GM19351 (cell line): ENCODE results near the gene GDPD5.

ENCODE experiments used
- ATAC-seq: cut with Tn5 transposase; IDR thresholded peaks from one replicate; pipeline ENCODE4 v1.9.1; 2021; ENCODE audit warnings: mild to moderate bottlenecking, moderate library complexity; ENCODE audit not compliant: unreplicated experiment

GDPD5 gene

DNA sequence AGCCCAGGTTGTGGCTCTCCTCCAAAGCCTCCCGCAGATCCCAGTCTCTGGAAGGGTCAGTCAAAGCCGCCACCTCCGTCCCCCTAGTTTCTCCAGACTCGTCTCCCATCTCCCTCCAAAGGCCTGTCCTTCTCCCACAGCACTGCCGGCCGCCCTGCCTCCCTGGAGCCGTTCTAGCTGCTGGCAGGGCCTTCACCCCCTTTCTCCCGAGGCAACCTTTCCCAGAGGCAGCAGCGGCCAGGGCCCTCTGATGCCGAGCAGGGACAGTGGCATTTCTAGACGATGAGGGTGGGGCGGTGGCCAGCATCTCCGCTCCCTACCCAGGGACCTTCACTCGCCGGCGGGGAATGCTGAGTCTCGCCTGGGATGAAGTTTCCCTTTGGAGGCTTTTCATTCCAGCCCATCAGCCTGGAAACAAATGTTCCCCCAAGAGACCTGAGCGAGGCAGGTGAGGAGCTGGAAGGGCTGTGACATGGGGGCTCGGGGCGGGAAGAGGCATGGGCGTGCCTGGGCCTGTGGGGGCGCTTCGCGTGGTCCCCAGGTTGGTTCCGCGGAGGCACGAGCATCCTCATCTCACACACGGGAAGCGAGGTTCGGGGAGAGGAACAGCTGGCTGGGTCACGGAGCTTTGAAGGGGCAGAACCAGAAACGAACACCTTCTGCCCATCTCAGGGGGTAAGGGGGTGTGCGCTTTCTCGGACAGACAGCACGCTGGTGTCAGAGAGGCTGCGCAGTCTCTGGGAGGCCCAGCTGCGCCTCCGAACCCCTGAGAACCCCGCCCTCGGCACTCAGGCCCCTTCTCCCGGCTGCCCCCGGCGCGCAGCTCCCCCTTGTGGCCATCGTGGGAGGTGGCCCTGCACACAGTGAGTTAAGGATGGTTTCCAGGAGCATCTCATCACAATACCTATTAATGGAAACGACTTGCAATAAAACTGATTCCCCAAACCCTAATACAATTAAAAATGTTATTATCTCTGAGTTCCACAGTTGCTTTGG, 74.6 kb downstream of the GDPD5 start:
- no peak for ATAC-seq

DNA sequence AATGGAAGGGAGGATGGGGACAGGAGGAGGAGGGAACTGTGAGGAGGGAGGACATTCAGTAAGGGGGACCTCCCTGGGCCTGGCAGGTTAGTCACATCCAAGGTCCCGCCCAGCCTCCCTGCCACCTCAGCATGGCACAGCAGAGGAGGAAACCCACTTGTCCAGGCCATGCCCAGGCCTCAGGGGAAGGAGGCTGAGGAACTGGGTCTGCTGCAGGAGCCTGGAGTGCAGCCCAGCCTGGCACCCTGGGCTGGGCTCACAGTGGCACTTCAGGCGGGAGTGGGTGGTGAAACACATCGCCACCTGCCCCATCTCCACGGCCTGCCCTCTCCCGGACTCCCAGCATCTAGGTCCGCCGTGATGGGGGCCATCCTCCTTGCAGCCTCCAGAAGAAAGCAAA, 75.5 kb downstream of the GDPD5 start:
- ATAC-seq, result no peak

DNA sequence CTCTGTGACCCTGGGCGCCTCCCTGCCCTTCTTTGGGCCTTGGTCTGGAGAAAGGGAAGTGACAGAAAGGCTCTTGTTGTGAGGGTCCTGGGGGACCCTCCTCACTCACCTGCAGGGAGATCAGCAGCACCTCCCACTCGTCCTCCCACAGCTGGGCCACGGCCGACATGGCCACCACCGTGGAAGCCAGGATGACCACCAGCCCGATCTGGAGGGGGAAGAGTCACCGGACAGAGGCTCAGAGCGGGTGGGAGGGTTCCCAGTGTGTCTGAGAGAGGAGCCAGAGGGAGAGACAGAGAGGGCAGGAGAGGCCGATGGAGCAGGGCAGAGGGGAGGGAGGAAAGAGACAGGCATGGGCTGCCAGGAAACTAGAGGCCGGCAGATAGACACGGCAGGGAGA, 76.0 kb downstream of the GDPD5 start:
- no peak for ATAC-seq

DNA sequence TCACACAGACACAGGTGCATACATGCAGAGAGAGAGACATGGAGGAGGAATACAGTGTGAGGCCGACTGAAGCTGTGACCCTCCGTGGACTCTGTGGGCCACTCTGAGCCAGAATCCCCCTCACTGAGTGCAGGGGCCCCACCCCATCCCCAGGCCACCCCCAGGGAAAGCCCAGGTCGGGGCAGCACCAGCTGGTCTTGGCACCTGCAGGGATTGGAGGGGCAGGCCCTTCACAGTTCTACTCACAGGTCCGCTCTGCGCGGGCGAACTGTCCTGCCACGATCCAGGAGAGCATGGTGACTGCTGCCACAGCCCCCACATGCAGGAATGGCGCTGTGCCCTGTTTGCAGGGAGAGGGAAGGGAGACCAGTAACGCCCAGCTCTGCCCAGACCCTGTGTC, 76.5 kb downstream of the GDPD5 start:
- no peak for ATAC-seq

DNA sequence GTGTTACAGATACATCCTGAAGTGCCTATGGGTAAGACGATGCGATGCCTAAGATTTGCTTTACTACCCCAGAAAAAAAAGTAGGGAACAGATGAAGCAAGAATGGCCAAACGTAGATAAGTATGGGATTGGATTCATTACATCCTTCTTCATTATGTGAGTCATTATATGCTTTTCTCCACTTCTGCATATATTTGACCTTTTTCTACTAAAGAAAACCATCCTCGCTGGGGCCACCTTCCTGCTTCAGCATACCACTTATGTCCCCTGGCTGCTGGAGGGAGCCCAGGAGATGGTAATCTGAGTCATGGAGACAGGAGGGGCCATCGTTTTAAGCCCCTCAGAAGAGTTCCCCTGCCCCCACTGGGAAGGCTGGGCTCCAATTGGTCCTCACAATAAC, 78.3 kb downstream of the GDPD5 start:
- ATAC-seq, result no peak

DNA sequence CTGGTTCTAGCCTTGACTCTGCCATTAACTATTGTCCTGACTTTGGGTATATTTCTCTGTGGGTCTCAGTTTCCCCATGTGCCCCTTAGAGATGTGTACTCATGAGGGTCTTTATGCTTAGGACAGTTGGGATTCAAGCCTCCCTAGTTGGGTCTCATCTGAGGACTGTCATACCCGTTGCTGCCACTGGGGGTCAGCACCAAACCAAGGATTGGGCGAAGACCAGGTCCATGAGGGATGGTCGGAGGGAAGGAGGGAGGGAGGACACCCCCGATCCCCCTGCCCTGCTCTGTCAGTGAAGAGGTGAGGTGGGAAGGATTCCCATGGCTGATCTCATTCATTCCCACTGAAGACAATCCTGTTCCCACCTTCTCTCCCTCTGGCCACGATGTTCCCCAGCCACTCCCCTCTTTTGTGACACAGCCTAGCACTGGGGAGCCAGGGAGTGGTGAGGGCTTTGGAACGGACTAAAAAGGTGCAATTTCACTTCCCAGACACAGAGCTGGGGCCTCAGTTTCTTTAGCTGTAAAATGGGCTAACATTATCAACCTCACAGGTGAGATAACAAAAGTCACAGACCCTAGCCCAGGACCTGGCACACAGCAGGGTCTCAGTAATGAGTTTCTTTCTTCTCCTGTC, 80.3 kb downstream of the GDPD5 start:
- ATAC-seq, result peak; percentile 45

DNA sequence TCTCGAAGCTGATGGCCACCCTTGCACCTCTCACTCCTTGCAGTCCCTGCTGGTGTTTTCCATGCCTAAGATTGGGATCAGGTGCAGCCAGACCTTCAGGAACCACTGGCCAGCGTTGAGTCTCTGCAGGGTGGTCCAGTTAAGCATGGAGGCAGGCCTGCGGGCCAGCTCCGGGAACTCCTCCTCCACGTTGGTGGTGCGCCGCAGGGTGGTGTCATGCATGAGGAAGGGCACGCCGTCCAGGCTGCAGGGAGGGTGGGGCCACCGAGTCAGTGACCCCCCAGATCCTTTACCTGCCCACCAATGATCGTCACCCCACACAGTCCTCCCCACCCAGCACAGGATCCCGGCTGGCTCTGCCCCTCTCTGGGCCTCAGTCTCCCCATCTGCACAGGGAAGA, 82.7 kb downstream of the GDPD5 start:
- no peak for ATAC-seq

DNA sequence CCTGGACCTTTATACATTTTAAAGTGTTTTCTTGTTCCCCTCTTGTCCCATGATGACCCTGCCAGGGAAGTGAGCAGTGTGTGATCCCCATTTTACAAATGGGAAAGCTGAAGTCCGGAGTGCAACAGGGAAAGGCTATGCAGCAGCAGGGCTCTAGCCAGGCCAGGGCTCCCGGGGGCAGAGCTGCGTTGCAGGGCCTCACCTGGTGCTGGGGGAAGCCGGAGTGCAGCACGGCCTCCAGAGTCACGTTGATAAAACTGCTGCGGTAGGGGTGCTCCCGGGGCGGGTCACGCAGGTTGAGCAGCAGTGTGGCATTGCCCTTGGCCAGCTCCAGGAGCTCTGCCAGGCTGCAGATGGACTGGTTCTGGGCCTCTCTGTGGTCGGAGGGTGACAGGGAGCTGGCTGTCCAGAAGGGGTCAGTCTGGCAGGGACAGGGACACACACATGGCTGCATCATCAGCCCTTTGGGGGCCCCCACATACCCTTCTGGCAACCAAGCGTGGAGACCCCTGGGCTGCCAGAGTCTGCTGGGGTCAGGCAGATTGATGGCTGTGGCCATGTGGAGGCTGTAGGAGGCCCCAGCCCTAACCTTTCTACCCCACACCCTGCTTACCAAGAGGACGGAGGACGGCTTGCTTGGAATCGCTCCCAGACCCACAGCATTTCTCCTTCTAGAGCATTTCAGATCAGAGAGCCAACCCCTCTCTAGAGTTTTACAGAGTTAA, 83.4 kb downstream of the GDPD5 start:
- ATAC-seq, result no peak

DNA sequence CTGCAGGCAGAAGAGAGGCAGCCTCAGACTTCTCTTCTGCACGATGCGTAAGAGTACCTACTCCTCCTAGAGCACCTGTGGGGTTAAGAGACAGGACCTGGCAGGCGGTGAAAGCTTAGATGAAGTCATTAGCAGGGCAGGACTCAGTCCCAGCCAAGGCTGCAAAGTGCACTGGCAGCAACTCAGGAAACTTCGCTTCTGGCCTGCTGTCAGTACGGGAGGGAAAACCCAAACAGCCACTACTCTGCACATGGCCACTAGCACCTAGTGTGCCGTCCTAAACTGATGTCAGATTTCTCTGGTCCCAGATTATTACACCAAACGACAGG, 84.0 kb downstream of the GDPD5 start:
- ATAC-seq, result no peak

DNA sequence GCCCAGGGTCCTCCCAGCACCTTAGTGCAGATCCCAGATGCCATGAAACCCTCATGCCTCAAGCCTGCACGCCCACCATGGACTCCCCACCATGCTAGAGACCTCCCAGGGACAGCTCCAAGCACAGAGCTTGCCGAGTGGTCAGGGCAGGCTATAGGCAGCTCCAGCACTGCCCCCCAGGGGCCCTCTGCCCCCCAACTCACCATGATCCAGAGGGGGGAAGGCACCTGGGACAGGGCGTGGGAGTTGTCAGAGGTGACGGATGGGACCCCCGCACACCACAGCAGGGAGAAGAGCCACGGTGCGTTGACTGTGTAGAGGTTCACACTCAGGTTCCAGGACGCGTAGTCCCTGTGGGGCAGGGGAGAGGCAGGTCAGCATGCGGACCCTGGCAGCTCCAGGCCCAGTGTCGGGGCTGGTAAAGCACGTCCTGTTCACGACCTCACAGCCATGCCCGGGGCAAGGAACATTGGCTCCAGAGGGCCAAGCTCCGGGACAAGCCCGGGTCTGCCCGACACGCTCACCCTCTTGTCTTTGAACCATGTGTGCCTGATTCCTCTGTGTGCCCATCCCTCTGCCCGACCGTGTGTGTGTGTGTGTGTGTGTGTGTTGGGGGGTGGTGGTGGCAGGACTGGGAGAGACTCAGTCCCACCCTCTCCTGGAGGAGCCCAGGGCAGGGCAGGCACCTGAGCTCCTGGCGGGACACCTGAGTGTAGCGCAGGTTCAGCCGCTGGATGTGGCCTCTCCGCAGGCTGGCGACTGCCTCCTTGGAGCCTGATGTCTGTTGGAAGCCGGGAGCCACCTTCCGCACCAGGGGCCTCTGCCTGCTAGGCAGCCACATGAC, 84.6 kb downstream of the GDPD5 start:
- ATAC-seq, result no peak

DNA sequence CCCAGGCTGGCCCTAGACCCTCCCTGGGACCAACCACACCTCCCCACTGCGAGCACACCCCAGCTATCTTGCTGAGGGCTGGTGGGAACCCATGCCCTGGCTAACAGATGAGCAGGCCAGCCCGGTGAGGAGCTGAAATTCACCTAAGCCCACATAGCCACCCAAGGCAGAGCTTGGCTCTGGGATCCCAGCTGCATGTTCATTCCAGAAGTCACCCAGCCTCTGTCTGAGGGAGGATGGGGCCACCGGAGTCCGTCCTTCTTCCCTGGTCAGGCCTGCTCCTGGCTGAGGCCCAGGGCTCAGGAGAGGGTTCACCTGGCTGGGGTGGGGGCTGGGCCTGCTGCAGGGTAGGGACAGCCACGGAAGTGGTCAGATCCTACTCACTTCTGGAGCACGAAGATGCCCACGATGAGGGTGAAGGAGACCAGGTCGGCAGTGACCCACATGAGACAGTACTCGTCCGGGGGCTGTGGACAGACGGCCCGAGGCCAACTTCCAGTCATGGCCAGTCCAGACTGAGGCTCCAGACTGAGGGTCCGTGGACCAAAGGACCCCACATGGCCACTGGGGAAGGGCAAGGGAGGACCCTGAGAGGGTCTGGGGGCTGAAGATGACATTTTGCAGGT, 86.1 kb downstream of the GDPD5 start:
- no peak for ATAC-seq

DNA sequence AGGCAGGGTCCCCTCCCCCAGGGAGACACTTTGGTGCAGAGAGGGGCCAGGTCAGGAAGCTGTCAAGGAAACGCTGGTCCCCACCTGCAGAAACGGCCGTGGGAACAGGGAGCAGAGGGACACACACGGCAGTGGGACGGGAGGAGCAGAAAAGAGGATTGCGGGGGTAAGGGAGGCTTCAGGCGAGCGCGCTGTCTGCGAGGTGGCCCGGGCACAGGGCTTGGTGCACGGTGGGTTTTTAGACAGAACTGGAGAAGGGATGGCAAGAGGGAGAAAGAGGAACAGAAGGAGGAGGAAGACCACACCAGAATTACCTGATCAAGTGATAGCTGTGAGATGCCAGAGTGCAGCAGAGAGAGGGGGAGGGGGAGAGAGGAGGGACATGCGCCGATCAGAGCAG, 86.7 kb downstream of the GDPD5 start:
- ATAC-seq, result no peak

DNA sequence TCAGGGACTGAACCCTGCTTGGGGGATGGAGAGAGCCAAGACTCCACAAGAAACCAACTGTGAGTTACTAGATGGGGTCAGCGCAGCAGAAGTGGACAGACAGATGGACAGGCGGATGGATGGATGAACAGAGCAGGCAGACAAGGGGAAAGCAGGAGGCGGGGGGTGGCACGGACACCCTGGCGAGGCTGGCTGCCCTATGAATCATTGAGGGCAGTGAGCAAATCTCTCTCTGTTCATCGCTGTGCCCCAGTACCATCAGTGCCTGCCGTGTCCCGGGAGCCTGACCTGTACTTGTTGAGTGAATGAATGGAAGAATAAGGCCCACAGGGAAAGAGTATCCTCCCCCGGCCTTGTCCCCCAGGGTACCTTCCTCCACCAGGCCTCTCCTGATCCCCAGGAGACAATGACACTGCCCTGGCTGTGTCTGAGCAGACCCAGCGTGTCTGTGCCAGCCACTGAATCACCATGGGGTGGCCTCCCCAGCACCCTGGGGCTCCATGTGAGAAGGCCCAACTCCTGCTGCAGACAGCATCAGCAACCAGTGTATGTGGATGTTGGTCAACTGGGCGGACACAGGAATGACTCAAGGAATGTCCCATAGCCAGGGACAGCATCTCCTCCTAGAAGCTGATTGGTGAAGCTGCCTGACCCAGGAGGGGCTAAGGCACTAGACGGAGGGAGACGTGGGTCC, 87.6 kb downstream of the GDPD5 start:
- ATAC-seq, result no peak

DNA sequence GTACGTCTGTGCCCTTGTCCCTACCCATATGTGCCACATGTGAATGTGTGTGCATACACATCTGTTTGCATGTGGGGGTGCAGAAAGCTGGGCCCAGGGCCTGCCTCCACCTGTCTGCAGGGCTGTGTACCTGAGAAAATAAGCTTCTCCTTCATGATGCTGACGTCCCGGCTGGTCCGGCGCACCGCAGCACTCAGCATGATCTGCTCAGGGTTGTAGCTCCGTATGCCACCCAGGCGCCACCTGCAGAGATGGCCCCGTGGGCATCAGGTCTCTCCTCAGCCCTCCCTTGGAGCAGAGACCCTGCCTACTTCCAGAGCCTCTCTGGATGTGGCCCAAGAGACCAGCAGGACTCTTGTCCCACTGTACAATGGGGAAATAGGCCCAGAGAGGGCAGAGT, 88.9 kb downstream of the GDPD5 start:
- no peak for ATAC-seq

DNA sequence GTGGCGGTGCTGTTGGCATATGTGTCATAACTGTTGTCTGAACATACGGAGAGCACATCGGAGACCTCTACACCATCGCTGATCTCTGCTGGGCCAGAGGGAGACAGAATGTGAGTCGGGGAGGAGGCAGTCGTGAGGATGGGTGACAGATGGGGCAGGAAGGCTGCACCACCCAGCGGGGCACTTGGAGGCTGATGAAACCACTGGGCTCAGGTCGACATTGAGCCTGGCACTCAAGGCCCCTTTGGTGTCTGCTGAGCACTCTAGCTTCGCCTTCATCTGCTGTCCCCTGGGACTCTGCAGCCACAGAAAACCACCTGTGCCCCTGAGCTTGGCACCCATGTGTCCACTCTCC, 90.2 kb downstream of the GDPD5 start:
- no peak for ATAC-seq

DNA sequence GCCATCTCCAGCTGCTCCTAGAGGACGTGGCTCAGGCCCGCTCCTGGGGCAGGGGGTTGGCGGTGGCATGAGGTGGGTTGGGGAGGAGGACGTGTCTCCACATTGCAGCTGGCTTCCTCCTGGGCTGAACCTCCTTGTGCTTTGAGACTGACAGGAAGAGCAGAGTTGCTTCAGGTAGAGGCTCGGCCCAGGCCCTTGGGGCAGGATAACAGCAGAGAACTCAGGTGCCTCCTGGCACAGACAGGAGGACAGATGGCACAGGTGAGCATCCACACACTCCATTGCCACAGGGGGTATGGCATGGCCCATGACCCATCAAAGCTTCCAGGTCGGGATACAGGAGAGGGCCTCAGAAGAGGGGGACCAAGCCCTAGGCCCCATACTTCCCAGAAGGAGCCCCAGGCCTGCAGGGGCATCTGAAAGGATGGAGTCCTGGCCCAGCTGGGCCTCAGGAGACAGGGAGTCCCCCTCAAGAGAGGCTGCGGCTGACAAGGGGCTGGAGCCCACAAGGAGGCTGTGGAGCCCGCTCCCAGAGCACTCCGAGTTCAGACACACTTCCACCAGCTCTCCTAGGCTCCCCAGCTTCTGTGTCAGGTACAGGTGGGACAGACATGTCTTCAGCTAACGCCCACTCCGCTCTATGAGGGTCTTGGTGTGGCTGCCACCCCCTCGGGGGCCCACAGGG, 90.7 kb downstream of the GDPD5 start:
- no peak for ATAC-seq

DNA sequence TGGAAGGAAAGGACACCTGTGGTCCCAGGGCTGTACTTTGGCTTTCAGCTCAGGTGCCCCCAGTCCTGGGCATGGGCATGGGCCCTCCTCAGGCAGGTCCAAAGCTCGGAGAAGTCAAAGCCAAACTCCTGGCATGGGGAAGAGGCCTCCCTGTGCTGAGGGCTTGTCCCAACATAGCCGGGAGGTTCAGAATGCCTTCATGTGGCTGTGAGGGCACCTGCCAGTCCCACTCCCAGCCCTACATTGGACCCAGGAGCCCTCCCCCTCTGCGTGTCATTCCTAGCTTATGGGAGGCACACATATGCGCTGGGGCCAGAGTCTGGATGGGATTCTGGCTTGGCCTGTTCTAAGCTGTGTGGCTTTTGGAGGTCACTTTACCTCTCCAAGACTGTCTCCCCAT, 91.7 kb downstream of the GDPD5 start:
- no peak for ATAC-seq

DNA sequence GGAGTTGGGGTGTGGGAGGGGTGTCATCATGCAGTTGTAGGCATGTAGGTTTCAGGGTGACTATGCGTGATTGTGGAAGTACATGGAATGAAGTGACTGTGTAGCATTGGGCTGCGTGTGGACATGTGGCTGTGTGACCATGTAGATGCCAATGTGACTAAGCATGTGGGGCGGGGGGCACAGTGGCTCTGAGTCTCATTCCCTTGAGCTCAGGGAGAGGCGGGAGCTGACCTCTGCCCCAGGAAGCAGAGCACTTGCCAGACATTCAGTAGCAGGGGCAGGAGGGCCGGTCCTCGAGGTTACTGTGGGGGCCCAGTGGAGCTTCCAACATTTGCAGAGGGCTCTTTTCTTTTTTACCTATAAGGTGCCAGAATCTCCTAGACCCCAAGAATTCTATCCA, 92.3 kb downstream of the GDPD5 start:
- ATAC-seq, result no peak

DNA sequence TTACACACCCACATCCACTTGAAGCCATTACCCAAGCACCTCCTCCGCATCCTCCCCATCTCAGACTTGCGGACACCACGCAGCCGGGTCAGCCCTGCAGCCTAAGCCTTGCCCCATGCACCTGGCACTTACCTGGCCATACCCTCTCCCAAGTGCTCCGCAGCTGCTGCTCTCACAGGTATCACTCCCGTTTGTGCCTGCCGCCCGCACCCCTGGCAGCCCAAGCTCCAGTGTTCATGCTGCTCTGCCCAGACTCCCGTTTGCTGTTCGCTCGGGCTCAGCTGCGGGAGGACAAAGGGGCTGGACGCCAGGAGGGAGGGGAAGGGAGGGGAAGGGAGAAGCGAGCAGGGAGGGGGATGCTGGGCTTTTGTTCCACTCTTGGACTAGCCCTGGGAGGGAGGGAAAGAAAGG, 92.8 kb downstream of the GDPD5 start, which contains the start of gene KLHL35:
TSS of gene KLHL35 (minus strand) at position 293 of the 411 bp plus-strand sequence. CDS start 2,574 bp downstream, outside the sequence.
- no peak for ATAC-seq
